Amygdala (tissue), 56 donors: ENCODE results near the gene FHIT.
A peak's percentile ranks its signal among the peaks of the same experiment; 100 is the strongest.
"Not testable (repeated sequence)": the region's sequence is repeated elsewhere in the genome, so short reads cannot be mapped to it uniquely, and the experiment has no call there.

Experiments used
- DNase-seq, 56 donors: peaks; one replicate each; lab custom pipeline; 2025; lab: John Stamatoyannopoulos, UW

Gene FHIT

DNA sequence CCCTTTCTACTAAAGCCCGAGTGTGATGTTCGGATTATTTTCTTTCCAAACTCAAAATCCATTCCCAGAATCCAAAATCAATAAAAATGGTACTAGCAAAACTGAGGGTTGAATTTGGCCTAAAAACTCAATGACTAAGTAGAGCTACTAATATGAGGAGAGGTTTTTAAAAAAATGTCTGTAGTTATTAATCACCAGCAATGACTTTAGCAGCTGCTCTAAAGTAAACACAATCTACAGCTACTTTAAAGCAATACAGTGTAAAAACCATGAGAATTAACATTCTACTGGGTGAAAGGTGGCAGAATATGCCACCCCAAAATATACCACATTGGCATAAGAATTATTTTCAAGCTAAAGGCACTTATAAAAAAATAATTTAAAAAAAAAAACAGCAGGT is 23.5 kb downstream of the FHIT start:
- no peak for DNase-seq

- no peak for DNase-seq
These were observed 25.0 kb downstream of the FHIT start for GRCh38 chr3:61226166-61226686.

DNA sequence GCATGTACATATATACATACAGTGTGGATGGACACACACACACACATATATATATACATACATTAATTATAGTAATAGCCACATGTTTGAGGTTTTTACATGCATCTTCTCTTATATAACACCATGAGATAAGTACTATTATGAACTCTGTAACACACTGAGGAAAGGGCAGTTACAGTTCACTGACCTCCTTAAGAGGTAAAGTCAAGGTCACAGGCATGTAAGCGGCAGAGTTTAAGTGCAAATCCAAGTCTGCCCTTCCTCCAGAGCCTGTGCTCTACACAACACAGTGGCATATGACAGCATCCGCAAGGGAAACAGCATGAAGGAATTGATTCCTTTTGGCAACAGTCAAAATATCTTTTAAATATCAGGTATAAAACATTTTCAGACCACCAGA is 26.4 kb downstream of the FHIT start:
- no peak for DNase-seq

GRCh38 chr3:61223451-61223850 is 27.8 kb downstream of the FHIT start:
- DNase-seq: no peak

- DNase-seq: no peak
These were observed 28.8 kb downstream of the FHIT start for GRCh38 chr3:61222467-61222866.

- DNase-seq: peak in 1 of 56 donors; percentile 8
These were observed 29.4 kb downstream of the FHIT start for GRCh38 chr3:61221759-61222362.

GRCh38 chr3:61218504-61218903 is 32.7 kb downstream of the FHIT start:
- DNase-seq: no peak

GRCh38 chr3:61216171-61216570 is 35.1 kb downstream of the FHIT start:
- not testable (repeated sequence) for DNase-seq

DNA sequence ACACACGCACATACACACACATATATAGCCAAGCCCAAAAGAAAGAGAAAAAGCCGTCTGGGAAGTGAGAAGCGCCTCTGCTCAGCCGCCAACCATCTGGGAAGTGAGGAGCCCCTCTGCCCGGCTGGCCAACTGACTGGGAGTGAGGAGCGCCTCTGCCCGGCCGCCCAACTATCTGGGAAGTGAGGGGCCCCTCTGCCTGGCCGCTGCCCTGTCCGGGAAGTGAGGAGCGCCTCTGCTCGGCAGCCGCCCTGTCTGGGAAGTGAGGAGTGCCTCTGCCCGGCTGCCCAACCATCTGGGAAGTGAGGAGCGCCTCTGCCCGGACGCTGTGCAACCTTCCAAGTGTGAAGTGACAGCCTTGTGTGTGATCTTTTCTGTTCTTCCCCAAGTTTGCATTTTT is 49.2 kb downstream of the FHIT start:
- DNase-seq: no peak

DNA sequence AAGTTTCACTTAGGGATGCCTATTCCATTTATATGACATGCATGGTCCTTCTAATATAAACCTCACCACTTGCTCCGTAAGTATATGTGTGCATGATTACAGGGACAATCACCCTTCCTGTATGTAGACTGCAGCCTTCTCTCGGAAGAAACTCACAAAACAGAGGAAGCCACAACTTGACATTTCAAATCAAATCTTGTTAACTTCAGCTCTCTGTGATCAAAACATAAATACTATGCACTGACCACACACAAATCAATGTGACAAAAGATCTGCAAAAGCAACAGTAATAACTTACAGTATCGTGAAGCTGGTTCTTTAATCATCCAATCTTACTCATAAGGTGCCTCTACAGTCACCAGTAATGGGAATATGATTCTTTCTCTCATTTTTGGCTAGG is 50.2 kb downstream of the FHIT start:
- no peak for DNase-seq

GRCh38 chr3:61200270-61200669 is 51.0 kb downstream of the FHIT start:
- no peak for DNase-seq

- DNase-seq: no peak
These were observed 51.4 kb downstream of the FHIT start for GRCh38 chr3:61199843-61200242.

DNA sequence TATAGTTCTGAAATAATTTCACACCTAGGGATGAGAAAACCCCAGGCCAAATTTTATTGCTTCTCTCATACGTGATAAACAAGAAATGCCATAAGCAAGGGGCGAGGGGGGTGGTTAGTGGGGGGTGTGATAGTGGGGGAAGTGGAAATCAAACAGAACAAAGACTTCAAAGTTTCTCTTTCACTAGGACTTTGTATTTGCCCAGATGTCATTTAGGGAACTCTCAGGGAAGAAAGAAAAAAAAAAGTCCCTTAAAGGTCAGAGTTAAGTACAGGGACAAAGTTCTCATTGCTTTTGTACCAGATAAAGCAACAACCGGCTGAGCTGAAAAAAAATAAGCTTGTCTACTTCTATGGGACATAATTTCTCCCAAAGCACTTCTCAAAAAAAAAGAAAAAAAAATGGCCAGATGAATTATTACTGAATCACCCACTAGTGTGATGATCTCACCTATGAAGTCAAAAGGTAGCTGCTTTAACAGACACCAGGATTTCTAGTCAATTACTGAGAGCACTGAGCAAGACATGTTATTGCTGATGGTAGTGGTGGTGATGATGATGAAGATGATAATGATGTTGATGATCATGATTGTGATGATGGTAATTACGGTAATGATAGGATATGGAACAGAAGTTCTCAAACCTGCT is 56.2 kb downstream of the FHIT start:
- DNase-seq: no peak

GRCh38 chr3:61192222-61192621 is 59.0 kb downstream of the FHIT start:
- no peak for DNase-seq

GRCh38 chr3:61190205-61190604 is 61.0 kb downstream of the FHIT start:
- DNase-seq: not testable (repeated sequence)

DNA sequence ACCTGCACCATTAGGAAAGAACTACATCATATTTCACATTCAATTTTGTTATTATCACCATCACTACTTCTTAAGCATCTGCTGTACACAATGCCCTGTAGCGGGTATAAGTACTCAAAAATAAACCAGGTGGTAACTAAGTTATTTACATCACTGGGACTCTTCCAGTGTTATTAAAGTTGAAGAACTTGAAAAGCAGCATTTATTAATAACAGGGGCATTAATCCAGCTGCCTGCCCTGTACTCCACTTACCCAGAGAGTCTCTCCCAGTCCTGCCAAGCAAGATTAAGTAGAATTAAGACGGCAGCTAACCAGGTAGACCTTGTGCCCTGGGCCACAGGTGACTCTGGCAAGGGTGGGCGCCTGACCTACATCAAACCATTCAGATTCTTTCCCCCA is 65.2 kb downstream of the FHIT start:
- no peak for DNase-seq

- no peak for DNase-seq
These were observed 66.3 kb downstream of the FHIT start for GRCh38 chr3:61184956-61185355.

DNA sequence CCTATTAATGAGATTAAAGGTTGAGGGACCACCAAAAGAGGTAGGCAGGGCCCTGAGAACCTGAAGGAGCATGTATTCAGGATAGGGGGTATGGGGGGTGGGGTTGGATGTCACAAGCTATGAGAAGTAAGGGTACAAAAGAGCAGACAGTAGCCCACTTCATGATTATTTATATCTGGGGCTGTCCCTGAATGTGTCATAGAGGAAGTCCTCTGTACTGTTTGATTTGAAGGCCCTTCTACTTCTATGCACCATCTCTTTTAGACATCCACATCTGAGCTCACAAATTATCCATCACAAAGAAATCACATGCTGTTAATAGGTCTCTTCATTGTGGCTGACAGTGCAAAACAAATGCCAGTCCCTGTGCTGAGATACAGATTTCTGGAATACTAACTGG is 68.6 kb downstream of the FHIT start:
- DNase-seq: no peak

GRCh38 chr3:61181874-61182273 is 69.4 kb downstream of the FHIT start:
- DNase-seq: no peak

- DNase-seq: no peak
These were observed 71.0 kb downstream of the FHIT start for GRCh38 chr3:61180206-61180605.

DNA sequence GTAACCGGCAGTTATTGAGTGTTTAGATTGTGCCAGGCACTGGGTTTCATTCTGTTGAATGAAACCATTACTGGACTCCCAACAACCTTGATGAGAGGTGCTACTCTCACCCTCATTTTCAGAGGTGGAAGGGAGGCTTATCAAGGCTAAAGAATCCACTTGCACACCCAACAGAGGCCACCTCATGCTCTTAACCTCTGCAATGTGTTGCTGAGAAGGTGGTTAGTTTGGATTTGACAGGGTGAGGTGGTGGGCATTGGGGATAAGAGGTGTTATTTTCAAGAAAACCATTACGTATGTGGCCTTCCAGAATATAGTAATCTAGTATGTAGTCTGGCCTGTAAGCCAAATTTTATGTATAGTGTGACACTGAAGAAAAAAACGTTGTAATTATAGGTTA is 73.1 kb downstream of the FHIT start:
- no peak for DNase-seq

GRCh38 chr3:61177450-61177849 is 73.8 kb downstream of the FHIT start:
- no peak for DNase-seq

DNA sequence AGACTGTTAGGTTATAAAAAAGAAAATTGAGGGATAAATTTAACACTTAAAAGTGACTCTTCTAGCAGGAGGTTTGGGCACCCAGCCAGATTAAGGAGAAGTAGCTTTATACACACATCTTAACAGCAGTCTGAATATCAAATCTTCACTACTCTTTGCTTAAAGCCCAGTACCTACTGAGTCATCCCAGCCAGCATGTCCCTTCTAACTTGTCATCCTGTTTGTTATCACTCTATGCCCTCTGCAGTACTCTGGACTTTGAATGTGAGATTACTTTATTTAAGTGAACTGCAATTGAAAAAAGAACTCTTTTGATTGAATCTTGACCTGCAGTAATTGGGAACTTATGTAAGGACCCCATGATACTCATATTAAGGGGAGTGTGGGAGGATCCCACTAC is 77.6 kb downstream of the FHIT start:
- DNase-seq: no peak
